LHCN-M2 (cell line): ENCODE results near the gene SYCE1L. TPM values are rescaled to one million over a fixed set of nuclear protein-coding genes. Genes with fewer than 3 reads are reported as not detected.
"Not testable (repeated sequence)": the region's sequence is repeated elsewhere in the genome, so short reads cannot be mapped to it uniquely, and the experiment has no call there.

Source experiments
- DNase-seq: peaks from one replicate; pipeline ENCODE4 v3.0.0-alpha.2; 2012; ENCODE audit warnings: low read depth
- polyA plus RNA-seq: library from polyadenylated mRNA; unstranded; fragments of >200 nt; gene quantifications from one replicate; pipeline ENCODE4 v1.2.1, GENCODE V29; 2012; ENCODE audit warnings: missing spikeins
- total RNA-seq: library from RNA; depleted of rRNA; stranded (reverse); fragments of >200 nt; gene quantifications from 2 replicates; pipeline ENCODE4 v1.2.3, GENCODE V29; 2014; rRNA removed

The SYCE1L gene, protein sequence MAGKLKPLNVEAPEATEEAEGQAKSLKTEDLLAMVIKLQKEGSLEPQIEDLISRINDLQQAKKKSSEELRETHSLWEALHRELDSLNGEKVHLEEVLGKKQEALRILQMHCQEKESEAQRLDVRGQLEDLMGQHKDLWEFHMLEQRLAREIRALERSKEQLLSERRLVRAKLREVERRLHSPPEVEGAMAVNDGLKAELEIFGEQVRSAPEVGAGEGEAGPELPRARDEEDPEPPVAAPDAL
- total RNA-seq = 0.40 and 0.45 TPM in 2 replicates
- 3.2 TPM for polyA plus RNA-seq

DNA sequence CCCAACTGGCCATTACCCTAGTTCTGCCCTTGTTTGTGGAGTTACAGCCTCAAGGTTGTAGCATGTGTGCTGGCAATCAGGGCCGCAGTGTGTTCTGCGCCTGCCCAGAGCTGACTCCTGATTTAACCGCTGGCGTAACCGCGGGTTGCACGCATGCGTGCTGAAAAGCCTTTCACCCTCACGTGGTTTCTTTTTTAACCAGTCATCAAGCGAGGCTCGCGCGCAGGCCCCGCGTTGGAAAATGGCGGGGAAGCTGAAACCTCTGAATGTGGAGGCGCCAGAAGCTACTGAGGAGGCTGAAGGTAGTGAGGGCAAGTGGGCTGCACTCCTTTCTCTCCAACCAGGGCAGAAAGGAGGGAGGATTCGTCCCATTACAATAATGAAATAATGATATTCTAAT lies at the start of gene SYCE1L:
Gene SYCE1L (plus strand): TSS at position 198 of the 400 bp plus-strand sequence. CDS start 44 bp downstream, at position 242.
- no peak for DNase-seq

DNA sequence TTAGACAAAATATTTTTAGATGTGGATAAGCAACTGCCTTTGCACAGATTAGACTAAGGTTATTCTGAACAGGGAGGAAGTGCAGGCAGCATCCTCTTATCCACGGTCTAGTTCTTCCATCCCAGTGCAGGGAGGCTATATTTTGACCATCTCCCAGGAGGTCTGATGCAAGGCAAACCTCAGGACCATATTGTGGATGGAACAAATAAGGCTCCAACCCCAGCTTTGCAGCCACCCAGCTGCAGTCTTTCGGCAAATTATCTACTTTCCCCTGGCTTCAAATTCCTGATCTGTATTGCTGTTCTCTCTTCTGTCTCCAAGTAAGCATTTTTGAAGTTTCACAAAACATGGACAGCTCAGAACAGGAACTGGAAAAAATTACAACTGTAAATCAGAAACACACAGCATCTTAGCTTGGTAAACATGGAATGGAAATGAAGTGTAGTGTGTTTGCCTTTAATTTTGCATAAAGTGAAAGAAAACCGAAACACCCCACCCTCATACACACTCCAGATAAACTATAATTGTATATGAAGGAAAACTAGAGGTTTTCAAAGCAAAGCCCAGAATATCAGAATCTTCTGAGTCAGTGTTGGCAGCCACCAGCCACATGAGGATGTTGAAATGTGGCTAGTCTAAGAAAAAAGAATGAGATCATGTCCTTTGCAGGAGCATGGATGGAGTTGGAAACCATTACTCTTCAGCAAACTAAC lies 41.7 kb upstream of the SYCE1L start:
- no peak for DNase-seq

DNA sequence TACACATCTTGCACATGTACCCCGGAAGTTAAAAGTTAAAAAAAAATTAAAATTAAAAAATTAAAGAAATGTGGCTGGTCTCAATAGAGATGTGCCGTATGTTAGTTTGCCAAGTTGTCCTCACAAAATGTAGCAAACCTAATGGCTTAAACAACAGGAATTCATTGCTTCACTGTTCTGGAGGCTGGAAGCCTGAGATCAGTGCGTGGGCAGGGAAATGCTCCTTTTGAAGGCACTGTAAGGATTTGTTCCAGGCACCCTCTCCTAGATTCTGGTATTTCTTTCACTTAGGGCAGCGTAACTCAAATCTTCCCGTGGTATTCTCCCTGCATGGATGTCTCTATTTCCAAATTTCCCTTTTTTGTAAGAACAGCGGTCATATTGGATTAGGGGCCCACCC lies 40.9 kb upstream of the SYCE1L start:
- DNase-seq = no peak

DNA sequence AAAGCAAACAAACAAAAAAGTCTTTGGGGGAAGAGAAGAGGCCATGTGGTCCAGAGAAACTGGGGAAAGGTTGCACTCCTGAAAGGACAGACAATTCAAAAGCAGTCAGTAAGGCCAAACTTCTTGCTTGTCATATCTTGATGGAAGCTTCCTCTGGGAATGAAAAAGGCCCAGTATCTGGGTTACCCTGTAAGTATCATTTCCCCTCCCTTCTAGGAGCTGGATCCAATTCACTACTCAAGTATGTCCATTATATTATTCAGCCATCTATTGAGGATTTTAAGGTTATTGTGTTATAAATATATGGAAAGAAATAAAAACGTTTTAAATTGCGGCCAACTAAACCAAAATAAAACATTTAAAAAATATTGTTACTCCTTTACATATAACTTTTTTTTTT lies 34.2 kb upstream of the SYCE1L start:
- DNase-seq = no peak

DNA sequence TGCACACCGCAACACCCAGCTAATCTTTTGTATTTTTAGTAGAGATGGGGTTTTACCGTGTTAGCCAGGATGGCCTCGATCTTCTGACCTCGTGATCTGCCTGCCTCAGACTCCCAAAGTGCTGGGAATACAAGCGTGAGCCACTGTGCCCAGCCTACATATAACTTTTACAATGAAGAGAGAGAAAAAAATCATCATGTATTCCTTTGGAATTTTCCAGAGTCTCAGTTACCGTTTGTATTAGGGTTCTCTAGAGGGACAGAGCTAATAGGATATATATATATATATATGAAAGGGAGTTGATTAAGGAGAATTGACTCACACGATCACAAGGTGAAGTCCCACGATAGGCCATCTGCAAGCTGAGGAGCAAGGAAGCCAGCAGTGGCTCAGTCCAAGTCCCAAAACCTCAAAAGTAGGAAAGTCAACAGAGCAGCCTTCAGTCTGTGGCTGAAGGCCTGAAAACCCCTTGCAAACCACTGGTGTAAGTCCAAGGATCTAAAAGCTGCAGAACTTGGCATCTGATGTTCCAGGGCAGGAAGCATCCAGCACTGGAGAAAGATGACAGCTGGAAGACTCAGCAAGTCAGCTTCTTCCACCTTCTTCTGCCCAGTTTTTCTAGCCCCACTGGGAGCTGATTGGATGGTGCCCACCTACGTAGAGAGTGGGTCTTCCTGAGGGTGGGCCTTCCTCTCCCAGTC lies 33.5 kb upstream of the SYCE1L start:
- DNase-seq = not testable (repeated sequence)

DNA sequence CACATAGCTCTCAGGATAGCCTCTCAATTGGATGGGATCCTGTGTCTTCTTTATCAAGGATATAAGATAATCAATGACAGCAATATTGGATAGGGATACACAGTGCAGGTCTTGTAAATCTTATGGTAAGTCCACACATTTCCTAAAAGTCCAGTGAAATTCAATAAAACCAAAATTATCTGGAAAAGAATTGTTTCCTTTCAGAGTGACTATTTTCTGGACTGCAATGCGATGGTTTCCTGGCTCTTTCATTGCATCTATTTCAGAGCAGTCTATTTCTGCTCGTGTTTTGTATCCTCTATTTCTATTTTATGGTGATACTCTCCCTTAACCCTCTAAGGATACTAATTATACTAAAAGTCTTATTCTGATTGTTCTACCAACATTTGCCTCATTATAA lies 32.5 kb upstream of the SYCE1L start:
- DNase-seq = no peak

DNA sequence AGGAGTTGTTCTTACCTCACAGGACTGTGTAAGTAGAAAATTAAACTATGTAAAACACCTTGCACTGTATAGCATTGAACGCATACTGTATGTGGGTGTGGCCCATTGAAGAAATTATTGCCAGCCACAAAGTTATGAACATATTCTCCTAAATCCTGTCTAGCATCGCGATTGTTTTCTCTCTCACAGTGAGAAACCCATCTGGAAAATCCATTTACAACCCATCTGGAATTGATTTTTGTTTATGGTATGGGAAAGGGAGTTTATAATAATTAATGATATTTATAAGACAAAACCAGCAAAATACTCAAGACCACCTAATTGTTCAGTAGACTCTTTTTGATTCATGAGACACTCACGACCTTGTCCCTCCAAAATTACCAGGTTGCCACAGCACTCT lies 30.3 kb upstream of the SYCE1L start:
- no peak for DNase-seq

DNA sequence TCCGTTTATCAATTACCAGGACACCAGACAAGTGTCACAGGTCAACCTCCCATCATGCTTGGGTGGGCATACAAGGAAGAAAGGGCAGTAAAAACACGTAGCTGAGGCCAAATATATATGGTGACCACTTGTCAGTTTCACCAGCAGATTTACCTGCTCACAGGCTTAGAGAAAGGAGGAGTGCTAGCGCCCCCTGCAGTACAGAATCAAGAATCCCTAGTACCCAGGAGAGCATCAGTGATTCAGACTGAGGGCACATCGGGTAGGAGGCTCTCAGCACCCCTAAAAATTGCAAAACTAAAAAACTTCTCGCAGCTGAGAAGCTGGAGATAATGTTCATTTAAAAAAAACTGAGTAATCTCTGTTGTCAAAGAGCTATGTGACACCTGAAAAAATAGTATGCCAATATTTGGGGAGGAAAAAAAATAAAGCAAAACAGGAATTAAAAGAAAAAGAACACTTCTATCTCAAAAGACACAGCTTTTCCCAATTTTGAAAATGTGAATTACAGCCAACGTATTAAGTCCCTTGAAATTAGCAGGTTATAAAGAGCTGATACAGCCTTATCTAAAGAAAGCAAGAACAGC lies 29.5 kb upstream of the SYCE1L start:
- DNase-seq = peak; percentile 31

DNA sequence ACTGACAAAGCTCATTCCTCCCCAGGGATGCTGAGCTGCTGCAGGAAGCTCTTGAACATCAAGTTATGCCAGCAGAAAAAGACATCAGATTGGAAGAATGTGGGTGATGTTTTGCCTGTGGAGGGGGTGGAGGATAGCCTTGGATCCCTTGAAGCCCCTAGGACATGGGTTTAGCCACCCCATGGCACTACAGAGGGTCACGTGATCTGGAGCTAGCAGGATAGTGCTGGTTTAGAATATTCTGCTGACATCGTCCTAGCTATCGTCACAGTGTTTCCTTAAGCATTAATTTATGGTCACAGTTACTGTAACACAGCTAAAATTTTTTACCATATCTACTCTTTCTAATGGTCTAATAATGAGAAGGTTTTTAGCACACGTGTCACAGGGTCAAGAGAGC lies 28.4 kb upstream of the SYCE1L start:
- DNase-seq = no peak

DNA sequence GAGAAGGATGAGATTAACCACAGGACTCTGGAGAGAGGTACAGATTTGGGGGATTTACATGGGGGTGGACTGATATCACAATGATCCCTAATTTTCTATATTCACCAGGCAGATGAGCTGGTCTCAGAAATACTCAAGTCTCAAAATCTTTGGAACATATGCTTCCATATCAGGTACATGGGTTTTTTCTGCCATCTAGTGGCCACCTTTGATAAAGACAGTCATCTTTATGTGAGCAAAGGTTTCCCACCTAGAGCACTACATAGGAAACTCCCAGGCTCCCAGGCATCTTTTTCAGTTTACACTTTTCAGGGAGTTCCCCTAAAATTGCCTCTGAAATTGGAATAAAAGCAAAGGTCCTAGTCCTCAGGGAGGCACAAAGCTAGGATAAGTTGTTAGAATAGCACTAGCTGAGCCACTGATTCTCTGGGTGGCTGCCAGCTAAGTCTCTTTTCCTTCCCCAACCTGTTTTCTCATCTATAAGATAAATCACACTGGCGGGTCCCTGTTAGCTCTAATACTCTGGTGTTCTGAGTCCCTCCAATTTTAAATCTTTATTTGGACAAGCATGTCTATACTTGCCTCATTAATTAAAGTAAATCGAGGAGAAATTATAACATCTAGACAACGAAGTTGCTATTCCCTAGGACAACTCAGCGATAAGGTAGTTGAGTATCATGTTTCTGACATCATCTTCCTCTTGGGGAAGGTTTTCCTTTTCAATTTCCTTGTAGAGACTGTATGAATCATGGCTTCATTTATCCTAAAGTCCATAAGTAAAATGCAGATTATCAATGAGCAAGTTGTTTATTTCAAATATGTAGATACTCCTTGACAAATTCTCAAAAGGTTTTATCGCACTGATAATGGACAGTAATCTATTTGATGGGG lies 27.2 kb upstream of the SYCE1L start:
- DNase-seq = peak; percentile 55

DNA sequence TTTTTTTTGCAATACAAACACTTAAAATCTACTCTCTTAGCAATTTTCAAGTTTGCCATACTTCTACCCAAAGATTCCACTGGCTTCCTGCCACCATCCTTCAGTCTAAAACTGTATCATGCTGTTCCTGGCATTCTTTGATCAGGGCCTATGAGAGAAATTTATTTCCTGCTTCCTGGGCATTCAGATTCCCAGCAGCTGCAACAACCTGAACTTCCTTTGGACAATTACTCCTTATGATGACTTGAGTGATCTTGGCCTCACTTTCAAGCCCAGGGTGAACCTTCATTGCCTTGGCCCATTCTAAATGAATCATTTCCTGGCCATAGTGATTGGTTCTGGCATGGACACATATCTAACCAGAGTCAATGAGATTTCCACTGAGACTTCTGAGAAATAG lies 26.3 kb upstream of the SYCE1L start:
- no peak for DNase-seq

DNA sequence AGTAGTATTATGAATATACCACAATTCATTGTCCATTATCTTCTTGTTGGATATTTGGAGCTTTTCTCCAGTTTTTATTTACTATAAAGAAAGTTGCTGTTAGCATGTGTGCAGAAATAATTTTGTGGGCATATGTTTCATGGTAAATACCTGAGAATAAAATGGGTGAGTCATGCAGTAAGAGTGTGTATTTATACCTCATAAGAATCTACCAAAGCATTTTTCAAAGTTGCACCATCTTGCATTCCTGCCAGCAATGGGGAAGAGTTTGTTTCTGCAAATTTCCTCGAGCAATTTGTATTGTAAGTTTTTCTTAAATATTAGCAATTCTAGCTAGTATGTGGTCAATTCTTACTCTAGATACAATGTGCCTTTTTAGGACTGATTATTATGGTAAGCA lies 16.1 kb upstream of the SYCE1L start:
- DNase-seq = no peak

DNA sequence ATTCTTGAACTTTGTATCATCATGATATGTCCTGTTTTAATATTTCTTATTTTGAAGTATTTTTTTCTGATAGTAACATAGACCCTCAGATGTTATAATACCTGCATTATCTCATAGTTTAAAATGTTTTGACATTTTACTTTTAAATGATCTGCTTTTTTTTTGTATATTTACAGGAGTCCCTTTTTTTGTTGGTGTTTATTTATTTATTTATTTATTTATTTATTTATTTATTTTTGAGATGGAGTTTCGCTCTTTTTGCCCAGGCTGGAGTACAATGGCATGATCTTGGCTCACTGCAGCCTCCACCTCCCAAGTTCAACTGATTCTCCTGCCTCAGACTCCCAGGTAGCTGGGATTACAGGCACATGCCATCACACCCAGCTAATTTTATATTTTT lies 12.9 kb upstream of the SYCE1L start:
- not testable (repeated sequence) for DNase-seq

DNA sequence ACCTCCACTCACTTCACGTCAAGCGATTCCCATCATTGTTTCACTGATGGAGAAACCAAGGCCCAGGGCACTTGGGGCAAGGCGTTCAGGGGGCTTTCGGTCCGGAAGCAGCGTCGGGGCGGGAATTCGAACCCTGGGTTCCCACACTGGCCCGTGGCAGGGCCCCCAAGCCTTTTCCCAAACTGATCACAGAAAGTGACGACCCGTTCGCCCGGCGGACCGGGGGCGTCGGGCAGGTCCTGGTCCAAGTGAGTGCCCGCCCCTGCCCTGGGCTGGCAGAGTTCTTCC lies 9.1 kb upstream of the SYCE1L start:
- DNase-seq = no peak

DNA sequence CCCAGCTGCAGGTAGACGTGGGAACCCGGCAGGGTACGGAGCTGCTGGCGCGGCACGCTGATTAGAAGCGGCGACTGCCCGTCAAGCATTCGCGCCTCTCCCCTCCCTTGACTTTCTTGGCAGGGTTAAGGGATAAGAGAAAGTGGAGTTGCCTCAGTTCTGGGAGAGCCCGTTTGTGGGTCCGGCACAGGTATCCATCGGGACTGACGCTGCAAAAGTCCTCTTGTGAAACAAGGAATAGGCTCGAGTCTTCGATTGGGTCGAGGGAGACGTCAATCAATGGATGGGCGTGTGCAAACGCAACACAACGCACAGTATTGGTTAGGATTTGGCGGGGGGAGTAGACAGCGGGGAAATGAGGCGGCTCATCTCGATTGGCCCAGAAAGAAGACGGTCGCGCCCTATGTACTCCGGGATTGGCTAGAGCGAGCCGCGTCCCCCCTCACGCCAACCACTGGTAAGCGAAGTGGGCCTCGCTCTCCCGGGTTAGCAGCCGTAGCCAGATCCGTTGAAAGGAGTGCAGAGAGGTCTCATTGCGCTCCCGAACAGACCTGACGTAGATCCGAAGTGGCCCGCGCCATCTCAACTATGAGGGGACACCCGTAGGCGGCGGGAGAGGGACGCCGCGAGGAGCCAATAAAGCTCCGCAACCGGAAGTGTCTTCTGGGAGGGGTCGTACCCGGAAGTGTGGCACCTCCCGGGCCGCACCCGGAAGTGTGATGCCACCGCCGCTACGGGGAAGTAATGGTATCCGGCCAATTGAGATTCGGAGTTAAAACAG lies 8.5 kb upstream of the SYCE1L start, which contains the start of gene MON1B:
Gene MON1B (plus strand): TSS at position 713 of the 781 bp plus-strand sequence. CDS start 296 bp downstream, outside the sequence.
- DNase-seq = peak; percentile 97

DNA sequence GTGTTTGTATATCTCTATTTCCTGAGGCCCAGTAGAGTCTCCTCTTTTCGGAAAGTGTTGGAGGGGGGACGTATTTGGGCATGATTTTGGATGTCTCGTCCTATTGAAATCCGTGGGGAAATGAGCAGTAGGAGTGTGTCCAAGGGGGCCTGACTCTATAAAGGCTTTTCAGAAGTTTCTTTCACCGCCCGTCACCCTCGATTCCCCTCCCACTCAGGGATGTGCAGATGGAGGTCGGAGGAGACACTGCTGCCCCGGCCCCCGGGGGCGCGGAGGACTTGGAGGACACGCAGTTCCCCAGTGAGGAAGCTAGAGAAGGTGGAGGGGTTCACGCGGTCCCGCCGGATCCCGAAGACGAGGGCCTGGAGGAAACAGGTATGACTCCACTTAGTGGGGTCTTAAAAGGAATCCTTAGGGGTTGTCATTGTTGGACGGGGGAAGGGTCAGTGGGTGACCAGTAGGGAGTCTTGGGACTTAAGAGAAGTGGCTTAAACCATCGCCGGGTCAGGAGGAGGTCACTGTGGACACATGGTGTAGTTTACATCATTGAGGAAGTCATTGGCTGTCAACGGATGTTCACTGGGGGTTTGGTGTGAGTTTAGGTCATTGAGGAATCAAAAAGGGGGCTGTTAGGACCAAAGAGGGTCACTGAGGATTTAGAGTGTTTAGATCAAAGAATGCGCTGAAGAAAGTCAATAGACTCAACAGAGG lies 7.8 kb upstream of the SYCE1L start:
- peak; percentile 20 for DNase-seq

DNA sequence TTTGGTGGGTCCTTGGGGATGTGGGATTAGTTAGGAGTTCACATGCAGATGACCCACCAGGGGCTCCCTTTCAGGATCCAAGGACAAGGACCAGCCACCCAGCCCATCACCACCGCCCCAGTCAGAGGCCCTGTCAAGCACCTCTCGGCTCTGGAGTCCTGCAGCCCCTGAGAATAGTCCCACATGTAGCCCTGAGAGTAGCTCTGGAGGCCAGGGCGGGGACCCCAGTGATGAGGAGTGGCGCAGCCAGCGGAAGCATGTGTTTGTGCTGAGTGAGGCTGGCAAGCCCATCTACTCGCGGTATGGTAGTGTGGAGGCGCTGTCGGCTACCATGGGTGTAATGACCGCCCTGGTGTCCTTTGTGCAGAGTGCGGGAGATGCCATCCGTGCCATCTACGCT lies 5.8 kb upstream of the SYCE1L start:
- DNase-seq = no peak

DNA sequence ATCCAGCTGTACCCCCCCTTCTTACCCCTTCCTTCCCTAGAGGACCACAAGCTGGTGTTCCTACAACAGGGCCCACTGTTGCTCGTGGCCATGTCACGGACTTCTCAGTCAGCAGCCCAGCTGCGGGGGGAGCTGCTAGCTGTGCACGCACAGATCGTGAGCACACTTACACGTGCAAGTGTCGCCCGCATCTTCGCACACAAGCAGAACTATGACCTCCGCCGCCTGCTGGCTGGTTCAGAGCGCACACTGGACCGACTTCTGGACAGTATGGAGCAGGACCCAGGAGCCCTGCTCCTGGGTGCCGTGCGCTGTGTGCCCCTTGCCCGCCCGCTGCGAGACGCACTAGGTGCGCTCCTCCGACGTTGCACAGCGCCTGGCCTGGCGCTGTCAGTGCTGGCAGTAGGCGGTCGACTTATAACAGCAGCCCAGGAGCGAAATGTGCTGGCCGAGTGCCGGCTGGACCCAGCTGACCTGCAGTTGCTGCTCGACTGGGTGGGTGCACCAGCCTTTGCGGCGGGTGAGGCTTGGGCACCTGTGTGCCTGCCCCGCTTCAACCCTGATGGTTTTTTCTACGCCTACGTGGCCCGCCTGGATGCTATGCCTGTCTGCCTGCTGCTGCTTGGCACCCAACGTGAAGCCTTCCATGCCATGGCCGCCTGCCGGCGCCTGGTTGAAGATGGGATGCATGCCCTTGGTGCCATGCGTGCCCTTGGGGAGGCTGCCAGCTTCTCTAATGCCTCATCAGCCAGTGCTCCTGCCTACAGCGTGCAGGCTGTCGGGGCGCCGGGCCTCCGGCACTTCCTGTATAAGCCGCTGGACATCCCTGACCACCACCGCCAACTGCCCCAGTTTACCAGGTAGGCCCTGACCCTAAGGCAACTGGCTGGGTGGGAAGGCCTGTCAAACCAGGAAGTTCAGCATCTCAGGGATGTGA lies 4.6 kb upstream of the SYCE1L start:
- DNase-seq = no peak

DNA sequence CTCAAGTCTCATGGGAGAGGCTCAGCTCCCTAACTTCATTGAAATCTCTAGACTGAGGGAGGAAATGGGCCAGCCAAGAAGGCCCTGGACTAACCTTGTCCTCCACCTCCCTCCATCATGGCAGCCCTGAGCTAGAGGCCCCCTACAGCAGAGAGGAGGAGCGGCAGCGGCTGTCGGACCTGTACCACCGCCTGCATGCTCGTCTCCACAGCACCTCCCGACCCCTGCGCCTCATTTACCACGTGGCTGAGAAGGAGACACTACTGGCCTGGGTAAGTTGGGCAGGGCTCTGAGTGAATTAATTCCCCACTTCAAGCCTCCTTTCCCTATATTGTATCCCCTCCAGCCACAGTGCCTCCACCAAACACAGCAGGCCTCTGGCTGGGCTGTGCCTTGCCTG lies 3.8 kb upstream of the SYCE1L start:
- no peak for DNase-seq
